ENCODE data around the gene EIF1.

DNA sequence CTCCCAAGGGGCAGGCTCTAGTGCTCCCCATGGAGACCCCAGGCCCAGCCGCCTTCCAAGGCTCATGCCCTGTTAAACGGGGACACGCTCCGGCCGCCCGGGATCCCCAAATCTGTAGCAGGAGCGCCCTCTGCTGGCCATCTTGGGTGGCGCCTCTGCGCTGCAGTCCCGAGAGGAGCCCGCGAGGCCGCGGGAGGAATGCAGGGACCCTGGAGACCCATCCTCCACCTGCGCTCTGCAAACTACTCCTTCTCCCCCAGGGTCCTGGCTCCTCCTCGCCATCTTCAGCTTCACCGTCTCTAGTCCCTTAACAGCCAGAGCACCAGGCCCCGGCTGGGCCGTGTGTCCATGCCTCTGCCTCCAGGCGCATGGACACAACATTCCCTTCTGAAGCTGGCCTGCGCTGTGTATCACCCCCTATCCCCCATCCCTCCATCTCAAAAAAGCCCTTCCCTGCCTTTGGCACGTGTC lies 40.7 kb upstream of the EIF1 start:
- TF ChIP-seq, protein P1, sequence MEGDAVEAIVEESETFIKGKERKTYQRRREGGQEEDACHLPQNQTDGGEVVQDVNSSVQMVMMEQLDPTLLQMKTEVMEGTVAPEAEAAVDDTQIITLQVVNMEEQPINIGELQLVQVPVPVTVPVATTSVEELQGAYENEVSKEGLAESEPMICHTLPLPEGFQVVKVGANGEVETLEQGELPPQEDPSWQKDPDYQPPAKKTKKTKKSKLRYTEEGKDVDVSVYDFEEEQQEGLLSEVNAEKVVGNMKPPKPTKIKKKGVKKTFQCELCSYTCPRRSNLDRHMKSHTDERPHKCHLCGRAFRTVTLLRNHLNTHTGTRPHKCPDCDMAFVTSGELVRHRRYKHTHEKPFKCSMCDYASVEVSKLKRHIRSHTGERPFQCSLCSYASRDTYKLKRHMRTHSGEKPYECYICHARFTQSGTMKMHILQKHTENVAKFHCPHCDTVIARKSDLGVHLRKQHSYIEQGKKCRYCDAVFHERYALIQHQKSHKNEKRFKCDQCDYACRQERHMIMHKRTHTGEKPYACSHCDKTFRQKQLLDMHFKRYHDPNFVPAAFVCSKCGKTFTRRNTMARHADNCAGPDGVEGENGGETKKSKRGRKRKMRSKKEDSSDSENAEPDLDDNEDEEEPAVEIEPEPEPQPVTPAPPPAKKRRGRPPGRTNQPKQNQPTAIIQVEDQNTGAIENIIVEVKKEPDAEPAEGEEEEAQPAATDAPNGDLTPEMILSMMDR (IDR thresholded peaks at IDR 0.05; ENCODE audit: low read depth, low read length, poor library complexity, severe bottlenecking) = peak; percentile 86
- no peak for TF ChIP-seq EZH2phosphoT487 (IDR thresholded peaks at IDR 0.05; ENCODE audit: borderline replicate concordance, low read length)
